Stomach (tissue), 4 donors: ENCODE results near the gene MED22.

ENCODE experiments used
- CTCF ChIP-seq, 7 experiments: fragments of 450-650 bp in 4 of 7; fragments of 200-600 bp in 3 of 7; sonication (generic) in 3 of 7; IDR thresholded peaks; one replicate each; pipeline ENCODE4 v1.5.1; 2016 to 2019; ENCODE audit warnings: antibody characterized with exemption in 7 of 7, control low read depth in 2 of 7, mild to moderate bottlenecking in 1 of 7
- EP300 ChIP-seq: sonication (generic); formaldehyde crosslinking; IDR thresholded peaks from one replicate; pipeline ENCODE4 v1.6.1; 2017; ENCODE audit warnings: antibody characterized with exemption
- POLR2A ChIP-seq, 4 donors: fragments of 450-650 bp; IDR thresholded peaks; one replicate each; pipeline ENCODE4 v1.6.1; 2016; ENCODE audit warnings: antibody characterized with exemption in 4 of 4, control low read depth in 2 of 4, mild to moderate bottlenecking in 1 of 4, moderate library complexity in 1 of 4

DNA sequence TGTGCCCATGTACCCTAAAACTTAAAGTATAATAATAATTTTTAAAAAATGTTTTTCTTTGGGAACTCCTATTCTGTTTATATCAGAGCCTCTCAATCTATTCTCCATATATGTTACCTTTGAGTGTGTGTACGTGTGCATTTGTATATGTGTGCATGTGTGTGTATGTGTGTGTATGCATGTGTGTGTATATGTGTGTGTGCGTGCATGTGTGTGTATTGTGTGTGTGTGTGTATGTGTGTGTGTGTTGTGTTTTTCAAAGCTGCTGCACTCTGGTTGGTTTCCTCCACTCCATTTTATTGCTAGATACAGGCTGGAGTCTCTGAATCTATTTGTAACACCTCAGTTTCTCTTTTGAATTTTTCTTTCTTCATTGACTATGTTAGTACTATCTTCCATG, 31.9 kb downstream of the MED22 start:
- no peak for TF ChIP-seq CTCF (IDR thresholded peaks at IDR 0.05)
- TF ChIP-seq POLR2A (IDR thresholded peaks at IDR 0.05): no peak
- TF ChIP-seq EP300: no peak
